ENCODE data around the gene ABCA2. TPM values are rescaled to one million over a fixed set of nuclear protein-coding genes. Genes with fewer than 3 reads are reported as not detected.
A peak's percentile ranks its signal among the peaks of the same experiment; 100 is the strongest.

The ABCA2 gene
- total RNA-seq, 1 donor from 2014 or later: 20.2 TPM

GRCh38 chr9:136996361-136997292 is 31.4 kb downstream of the ABCA2 start, which contains the start of gene CLIC3:
Gene CLIC3, minus strand, starts transcription at chr9:136996568. Its CDS starts 25 bp downstream, at chr9:136996543.
- DNase-seq (ENCODE audit: low spot score): peak; percentile 71

DNA sequence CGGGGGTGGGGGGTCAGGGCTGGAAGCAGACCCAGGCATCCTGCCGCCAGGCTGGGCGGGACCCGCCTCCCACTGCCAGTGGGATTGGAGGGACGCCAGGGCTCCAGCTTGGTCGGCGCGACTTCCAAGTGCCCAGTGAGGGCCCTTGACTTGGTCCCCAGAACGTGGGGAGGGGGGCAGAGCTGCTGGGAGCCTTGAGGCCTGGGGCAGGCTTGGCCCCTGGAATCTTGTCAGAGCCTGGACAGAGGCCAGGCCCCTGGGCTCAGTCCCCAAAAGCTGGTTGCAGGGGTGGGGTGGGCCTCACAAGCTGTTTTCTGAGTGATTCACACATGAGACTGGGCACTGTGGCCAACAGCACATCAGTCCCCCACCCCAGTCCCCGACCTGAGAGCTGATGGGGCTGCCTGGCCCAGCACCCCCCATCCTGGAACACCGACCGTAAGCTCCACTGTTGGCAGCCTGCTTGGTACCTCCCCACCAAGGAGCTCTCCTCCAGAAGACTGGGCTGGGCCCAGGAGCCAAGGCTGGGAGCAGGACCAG is 32.2 kb downstream of the ABCA2 start:
- DNase-seq (ENCODE audit: low spot score): peak; percentile 69

- DNase-seq (ENCODE audit: low spot score): peak; percentile 35
These were observed 32.7 kb downstream of the ABCA2 start for GRCh38 chr9:136995362-136995761.

DNA sequence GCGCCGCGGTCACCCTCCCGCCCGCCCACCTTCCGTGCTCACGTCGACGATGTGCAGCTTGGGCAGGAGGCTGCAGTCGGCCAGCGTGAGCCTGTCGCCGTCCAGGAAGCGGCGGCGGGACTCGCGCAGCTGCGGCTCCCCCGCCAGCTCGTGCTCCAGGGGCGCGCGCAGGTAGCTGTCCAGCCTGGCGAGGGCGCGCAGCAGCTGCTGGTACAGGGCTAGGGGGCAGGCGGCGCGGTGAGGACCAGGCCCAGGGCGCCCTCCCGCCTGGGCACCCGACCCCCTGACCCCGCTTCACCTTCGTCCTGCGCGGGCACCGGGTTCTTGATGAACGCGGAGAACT is 33.2 kb downstream of the ABCA2 start:
- DNase-seq (ENCODE audit: low spot score): no peak

DNA sequence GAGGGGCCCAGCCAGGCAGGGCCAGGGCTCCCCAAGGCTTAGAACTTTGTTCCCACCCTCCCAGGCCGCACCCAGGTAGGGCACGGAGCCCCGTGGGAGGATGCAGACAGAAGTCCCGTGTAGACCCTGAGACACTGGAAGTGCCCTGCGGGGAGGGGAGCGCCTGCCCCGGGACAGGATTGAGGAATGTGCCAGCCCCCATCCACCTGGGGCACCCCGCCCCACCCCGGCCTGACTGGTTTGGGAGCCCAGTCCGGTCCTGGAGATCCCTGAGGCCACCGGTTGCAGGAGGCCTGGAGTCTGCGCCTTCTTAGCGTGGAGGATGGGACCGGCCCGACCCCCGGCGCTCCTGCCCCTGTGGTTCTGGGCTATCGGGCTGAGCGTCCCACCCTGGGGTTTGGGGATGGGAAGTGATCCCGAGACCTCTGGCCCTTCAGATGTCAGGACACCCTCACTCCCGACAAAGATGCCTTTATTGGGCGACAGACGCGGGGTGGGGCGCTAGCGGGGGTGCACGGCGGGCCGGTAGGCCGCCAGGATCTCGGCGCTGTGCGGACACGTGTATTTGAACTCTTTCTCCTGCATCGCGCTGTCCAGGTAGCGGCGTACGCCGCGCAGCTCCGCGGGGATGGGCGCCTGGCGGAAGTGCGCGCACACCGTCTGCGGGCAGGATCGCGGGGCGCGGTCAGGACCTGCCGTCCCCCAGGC is 33.7 kb downstream of the ABCA2 start:
- DNase-seq (ENCODE audit: low spot score): peak; percentile 30

GRCh38 chr9:136992819-136993369 is 35.1 kb downstream of the ABCA2 start:
- DNase-seq (ENCODE audit: low spot score): no peak

GRCh38 chr9:136991993-136992818 is 35.8 kb downstream of the ABCA2 start, which contains the start of gene PAXX:
Gene PAXX, plus strand, starts transcription at chr9:136992422. Its CDS starts 22 bp downstream, at chr9:136992444.
- peak; percentile 87 for DNase-seq (ENCODE audit: low spot score)

DNA sequence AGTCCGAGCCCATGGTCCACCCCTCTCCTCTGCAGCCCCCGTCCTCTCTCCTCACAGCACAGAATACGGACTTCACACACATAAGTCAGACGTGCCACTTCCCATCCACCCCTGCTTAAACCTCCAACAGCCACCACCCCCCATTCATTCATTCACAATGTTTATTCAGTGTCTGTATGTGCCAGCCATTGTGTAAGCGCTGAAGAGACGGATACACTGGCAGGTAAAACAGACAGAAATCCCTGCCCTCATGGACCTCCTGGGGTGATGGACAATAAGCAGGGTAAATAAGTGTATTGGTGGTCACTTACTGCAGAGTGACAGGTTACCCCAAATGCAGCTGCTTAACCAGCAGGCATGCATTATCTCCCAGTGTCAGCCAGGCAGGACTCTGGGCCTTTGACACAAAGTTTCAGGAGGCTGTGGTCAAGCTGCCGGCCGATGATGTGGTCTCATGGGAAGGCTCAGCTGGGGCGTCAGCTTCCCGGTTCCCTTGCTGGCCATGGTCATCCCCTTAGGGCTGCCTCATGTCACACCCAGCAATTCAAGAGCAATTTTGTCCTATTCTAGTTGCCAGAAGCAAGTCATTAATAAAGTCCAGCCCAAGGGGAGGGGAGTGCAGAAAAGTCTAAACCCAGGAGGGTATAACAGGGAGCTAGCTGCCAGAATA is 37.7 kb downstream of the ABCA2 start:
- no peak for DNase-seq (ENCODE audit: low spot score)

DNA sequence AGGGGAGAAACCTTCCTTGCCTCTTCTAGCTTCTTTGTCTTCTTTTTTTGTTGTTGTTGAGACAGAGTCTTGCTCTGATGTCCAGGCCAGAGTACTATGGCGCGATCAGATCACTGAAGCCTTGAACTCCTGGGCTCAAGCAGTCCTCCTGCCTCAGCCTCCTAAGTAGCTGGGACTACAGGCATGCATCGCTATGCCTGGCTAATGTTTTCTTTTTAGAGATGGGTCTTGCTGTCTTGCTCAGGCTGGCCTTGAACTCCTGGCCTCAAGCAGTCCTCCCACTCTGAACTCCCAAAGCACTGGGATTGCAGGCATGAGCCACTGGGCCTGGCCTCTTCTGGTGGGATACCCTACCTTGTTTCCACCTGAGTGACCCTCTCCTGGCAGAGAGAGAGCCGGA is 39.2 kb downstream of the ABCA2 start:
- no peak for DNase-seq (ENCODE audit: low spot score)

DNA sequence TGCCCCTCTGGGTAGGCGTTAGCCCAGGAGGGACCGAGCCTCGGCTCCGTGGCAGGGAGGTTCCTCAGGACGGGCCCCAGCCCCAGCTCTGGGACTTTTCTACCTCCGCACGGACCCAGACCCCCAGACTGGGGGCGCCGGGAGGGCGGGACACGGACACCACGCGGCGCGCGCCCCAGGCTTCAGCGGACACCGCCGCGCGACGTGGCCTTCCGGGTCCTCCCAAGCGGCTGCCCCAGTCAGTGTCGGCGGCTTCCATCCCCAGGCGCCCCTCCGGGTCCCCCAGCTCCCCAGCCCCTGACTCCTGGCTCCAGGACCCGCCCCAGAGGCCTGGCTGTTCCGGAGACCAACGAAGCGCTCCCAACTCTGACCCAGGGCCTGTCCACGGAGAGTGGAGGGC is 42.2 kb downstream of the ABCA2 start:
- no peak for DNase-seq (ENCODE audit: low spot score)

DNA sequence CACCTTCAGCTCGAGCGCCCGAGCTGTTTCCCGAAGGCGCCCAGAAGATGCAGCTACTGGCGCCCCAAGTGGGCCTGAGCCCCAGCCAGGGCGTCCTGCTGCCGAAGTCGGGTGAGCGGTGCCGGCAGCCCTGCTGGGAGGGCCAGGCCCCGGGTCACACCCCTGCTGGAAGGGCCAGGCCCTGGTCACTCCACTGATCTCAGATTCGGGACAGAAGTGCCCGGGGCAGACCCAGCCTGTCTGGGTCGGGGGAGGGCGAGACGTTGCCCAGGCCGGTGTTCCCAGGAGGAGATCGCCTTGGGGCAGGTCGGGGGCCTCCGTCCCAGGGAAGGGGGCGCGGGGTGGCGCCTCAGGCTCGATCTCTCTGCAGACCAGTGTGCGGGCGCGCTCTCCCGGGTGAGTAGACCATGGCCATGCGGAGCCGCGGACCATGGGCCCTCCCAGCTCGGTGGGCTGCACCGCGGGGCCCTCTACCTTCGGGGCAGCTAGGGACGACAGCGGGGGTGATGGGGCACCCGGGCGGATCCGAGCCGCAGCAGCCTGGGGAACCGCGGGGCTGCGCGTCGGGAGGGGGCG is 42.9 kb downstream of the ABCA2 start:
- no peak for DNase-seq (ENCODE audit: low spot score)

- no peak for DNase-seq (ENCODE audit: low spot score)
These were observed 43.5 kb downstream of the ABCA2 start for GRCh38 chr9:136984464-136985026.

- no peak for DNase-seq (ENCODE audit: low spot score)
These were observed 44.3 kb downstream of the ABCA2 start for GRCh38 chr9:136983656-136984314.

- no peak for DNase-seq (ENCODE audit: low spot score)
These were observed 44.9 kb downstream of the ABCA2 start for GRCh38 chr9:136983167-136983566.

DNA sequence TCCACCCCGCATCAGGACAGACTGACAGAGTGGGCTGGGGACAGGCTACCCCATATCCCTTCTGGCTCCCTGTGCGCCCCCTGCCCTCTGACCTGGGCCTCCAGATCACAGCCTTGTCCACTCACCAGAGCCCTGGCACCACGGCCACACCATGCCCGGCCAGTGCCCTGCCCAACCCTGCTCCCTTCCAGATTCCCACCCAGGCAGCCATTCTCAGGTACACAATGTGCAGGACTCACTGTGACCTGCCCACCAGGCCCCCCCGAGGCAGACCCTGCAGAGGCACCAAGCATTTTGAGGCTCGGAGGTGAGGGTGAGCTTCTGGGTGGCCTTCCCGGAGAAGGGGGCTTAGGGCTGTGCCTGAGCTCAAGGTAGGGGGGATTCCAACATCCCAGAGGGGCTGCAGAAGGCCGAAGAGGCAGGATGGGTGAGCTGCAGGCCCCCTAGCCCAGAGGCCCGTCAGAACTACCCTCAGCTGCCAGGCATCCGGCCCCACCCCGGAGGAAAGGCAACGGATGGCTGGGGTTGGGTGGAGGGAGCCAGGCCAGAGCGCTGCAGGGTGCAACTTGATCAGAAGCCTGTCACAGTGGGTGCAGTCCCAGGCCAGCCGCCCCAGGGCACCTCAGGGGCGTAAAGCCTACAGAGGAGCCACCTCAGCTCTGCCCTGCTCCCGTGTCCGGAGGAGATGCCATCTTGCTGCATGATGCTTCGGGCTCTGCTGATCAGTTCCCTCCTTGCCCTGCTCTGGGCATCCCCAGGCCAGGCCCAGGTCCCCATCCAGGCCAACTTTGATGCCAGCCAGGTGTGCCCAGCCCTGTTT is 45.6 kb downstream of the ABCA2 start, which contains the start of gene LCNL1:
LCNL1 (plus strand) TSS at position 762 of the 820 bp plus-strand sequence. CDS start 594 bp downstream, outside the sequence.
- DNase-seq (ENCODE audit: low spot score): no peak

GRCh38 chr9:136981588-136982231 is 46.3 kb downstream of the ABCA2 start:
- no peak for DNase-seq (ENCODE audit: low spot score)

DNA sequence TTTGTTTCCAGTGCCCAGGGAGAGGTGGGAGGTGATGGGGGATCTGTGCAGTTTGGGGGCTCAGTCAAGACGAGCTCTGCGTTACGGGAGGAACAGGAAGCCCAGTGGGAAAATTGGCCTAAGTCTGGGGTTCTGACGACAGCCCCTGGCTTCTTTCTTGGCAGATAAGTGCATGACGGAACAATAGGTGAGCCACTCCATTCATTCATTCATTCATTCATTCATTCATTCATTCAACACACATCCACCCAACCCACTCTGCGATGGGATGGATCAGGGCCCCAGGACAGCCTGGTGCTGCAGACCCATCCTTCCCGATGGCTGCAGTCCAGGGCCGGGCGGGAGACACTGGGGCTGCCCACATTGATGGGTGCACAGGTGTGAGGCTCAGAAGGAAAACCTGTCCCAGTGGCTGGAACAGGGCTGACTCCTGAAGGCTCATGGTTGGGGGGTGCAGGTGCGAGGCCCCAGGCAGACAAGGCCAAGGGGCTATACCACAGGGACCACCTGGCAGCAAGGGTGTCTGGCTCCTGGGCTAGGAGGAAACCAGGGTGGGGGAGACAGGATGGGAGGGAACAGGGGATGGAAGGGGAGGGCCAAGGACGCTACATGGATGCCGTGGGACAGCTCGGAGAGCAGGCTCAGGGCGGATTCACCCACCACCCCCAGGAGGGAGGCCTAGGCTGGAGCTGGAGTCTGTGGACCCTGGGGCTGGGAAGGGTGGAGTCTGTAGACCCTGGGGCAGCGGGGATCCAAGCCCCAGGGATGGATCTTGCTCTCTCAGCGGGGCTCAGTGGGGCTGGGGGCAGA is 47.2 kb downstream of the ABCA2 start:
- DNase-seq (ENCODE audit: low spot score): no peak

All from umbilical cord (tissue), 2 donors.